Mesothelial cell of epicardium (in vitro differentiated cells): ENCODE results near the gene DGCR2. TPM values are rescaled to one million over a fixed set of nuclear protein-coding genes. Genes with fewer than 3 reads are reported as not detected.

ENCODE experiments used
- DNase-seq, 2 experiments: peaks; one replicate each; pipeline ENCODE4 v3.0.0; 2021; ENCODE audit warnings: low spot score in 2 of 2; ENCODE audit not compliant: unreplicated experiment in 2 of 2
- H3K27ac Mint-ChIP-seq: 2 replicates; pipeline ENCODE4 v1.8.0; 2021; ENCODE audit warnings: mixed read lengths
- H3K27me3 Mint-ChIP-seq: 2 replicates; pipeline ENCODE4 v1.8.0; 2021; ENCODE audit warnings: low read depth, mixed read lengths
- H3K36me3 Mint-ChIP-seq: 2 replicates; pipeline ENCODE4 v1.8.0; 2021; ENCODE audit warnings: mixed read lengths
- H3K4me1 Mint-ChIP-seq: 2 replicates; pipeline ENCODE4 v1.8.0; 2021; ENCODE audit warnings: mixed read lengths
- H3K4me3 Mint-ChIP-seq: 2 replicates; pipeline ENCODE4 v1.8.0; 2021; ENCODE audit warnings: mild to moderate bottlenecking, moderate library complexity, mixed read lengths
- H3K9me3 Mint-ChIP-seq: 2 replicates; pipeline ENCODE4 v1.8.0; 2021; ENCODE audit warnings: mixed read lengths
- total RNA-seq: library from RNA; stranded (reverse); gene quantifications from 3 replicates; pipeline ENCODE4 v1.2.1, GENCODE V29; 2021
- TF ChIP-seq, protein P1 (sequence below): fragments of 200-600 bp; sonication (generic); IDR thresholded peaks from one replicate; pipeline ENCODE4 v1.5.0; 2021; ENCODE audit warnings: antibody characterized with exemption; ENCODE audit not compliant: unreplicated experiment

DGCR2 gene
- total RNA-seq, 1 donor from 2014 or later, result 78.3 TPM

DNA sequence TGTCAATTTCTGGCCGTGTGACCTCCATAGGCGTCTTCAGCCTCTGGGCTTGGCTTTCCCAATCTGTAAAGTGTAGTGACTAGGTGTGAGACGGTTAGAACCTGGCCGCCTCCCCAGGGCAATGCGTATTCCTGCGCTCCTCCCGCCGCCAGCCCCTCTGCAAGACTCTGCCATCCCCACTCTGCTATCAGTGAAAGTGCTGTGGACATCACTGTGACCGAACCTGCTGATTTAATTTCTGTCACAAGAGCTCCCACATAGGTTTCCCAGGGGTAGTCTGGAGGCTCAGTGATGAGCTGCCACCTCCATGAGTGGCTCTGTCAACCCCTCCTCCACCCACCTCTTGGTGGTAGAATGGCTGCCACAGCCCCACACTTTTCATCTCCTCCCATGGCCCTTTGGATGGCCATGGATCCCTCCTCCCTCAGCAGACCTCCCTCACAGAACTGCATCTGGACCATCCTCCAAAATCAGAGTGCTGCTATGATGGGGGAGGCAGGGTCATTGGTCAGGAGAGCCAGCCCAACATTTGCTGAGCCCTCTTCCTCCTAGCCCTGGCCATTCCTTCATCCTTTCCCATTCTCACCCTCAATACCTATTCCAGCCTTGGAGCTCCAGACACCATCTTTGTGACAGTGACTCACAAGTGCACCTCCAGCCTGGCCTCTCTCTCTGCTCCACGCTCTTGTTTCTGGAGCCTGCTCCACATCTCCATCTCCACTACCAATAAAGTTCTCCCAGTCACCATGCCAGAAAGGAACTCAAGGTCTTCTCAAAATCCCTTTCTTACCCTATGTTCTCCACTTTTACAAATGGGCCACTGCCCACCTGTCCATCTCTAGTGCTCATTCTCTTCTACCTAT, 29.3 kb upstream of the DGCR2 start:
- peaks cover 81% of the 10 kb centered on the region for H3K27me3 Mint-ChIP-seq
- peak overlapping the region; percentile 46 for H3K4me3 Mint-ChIP-seq
- TF ChIP-seq, protein P1, sequence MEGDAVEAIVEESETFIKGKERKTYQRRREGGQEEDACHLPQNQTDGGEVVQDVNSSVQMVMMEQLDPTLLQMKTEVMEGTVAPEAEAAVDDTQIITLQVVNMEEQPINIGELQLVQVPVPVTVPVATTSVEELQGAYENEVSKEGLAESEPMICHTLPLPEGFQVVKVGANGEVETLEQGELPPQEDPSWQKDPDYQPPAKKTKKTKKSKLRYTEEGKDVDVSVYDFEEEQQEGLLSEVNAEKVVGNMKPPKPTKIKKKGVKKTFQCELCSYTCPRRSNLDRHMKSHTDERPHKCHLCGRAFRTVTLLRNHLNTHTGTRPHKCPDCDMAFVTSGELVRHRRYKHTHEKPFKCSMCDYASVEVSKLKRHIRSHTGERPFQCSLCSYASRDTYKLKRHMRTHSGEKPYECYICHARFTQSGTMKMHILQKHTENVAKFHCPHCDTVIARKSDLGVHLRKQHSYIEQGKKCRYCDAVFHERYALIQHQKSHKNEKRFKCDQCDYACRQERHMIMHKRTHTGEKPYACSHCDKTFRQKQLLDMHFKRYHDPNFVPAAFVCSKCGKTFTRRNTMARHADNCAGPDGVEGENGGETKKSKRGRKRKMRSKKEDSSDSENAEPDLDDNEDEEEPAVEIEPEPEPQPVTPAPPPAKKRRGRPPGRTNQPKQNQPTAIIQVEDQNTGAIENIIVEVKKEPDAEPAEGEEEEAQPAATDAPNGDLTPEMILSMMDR, result no peak
- no peak for DNase-seq
- peaks cover 4% of the 10 kb centered on the region for H3K9me3 Mint-ChIP-seq
- H3K36me3 Mint-ChIP-seq, result no peaks in the 10 kb centered on the region
- H3K4me1 Mint-ChIP-seq, result peaks cover 3% of the 10 kb centered on the region
- H3K27ac Mint-ChIP-seq, result no peak overlapping the region

- no peak for DNase-seq
- Mint-ChIP-seq H3K27me3 (peaks cover 83% of the 10 kb centered on the region), H3K27ac (no peak overlapping the region), H3K4me3 (peak overlapping the region; percentile 46), H3K36me3 (no peaks in the 10 kb centered on the region), H3K4me1 (peaks cover 3% of the 10 kb centered on the region), H3K9me3 (peaks cover 4% of the 10 kb centered on the region)
- TF ChIP-seq, protein P1, result no peak
These were observed 28.5 kb upstream of the DGCR2 start for GRCh38 chr22:19150482-19151328.

- Mint-ChIP-seq H3K27ac (no peak within 1 kb of the TSS), H3K9me3 (peaks cover 4% of the 10 kb centered on the region), H3K27me3 (peaks cover 80% of the 10 kb centered on the region), H3K4me1 (peaks cover 3% of the 10 kb centered on the region), H3K36me3 (no peaks in the 10 kb centered on the region), H3K4me3 (peak within 1 kb of the TSS; percentile 46)
- TF ChIP-seq, protein P1, result no peak
- no peak for DNase-seq
These were observed 27.8 kb upstream of the DGCR2 start, which contains the start of gene GSC2 for GRCh38 chr22:19149991-19150390. Gene GSC2 (minus strand): TSS chr22:19150292. CDS start chr22:19150283, 9 bp downstream.

GRCh38 chr22:19149047-19149883, 27.1 kb upstream of the DGCR2 start:
- Mint-ChIP-seq H3K4me1 (peaks cover 5% of the 10 kb centered on the region), H3K36me3 (no peaks in the 10 kb centered on the region), H3K27me3 (peaks cover 77% of the 10 kb centered on the region), H3K9me3 (peaks cover 4% of the 10 kb centered on the region), H3K27ac (no peak overlapping the region), H3K4me3 (no peak overlapping the region)
- DNase-seq, result peak in 1 of 2 experiments; percentile 7
- TF ChIP-seq, protein P1, result no peak

- Mint-ChIP-seq H3K4me3 (no peak overlapping the region), H3K36me3 (no peaks in the 10 kb centered on the region), H3K4me1 (peaks cover 11% of the 10 kb centered on the region), H3K27ac (no peak overlapping the region), H3K9me3 (peaks cover under 1% of the 10 kb centered on the region), H3K27me3 (peaks cover 71% of the 10 kb centered on the region)
- no peak for DNase-seq
- TF ChIP-seq, protein P1, result no peak
These were observed 26.3 kb upstream of the DGCR2 start for GRCh38 chr22:19148417-19149046.
